HEK293 (cell line): ENCODE results near the gene SH3GLB1.

ENCODE experiments used
- CTCF ChIA-PET: fragments of 350-600 bp; formaldehyde crosslinking; extraction: SDS; loops from one replicate; lab custom pipeline; 2021; ENCODE audit warnings: antibody characterized with exemption; lab: Yijun Ruan, JAX
- POLR2A ChIA-PET: fragments of 300-600 bp; formaldehyde crosslinking; extraction: SDS; loops from one replicate; lab custom pipeline; 2020; ENCODE audit warnings: antibody characterized with exemption, inconsistent platforms; lab: Yijun Ruan, JAX
- H3K27ac ChIP-seq: fragments of 200-500 bp; sonication (Bioruptor generic); 2 replicates; pipeline ENCODE4 v1.5.1; 2014; ENCODE audit warnings: low read depth, low read length, control low read depth, inconsistent platforms; ENCODE audit errors: extremely low read depth
- H3K36me3 ChIP-seq, 2 experiments: fragments of 200-500 bp in 1 of 2; sonication (Bioruptor generic) in 1 of 2; 1 replicate in 1 of 2; 2 replicates in 1 of 2; pipeline ENCODE4 v1.5.1; 2014 to 2017; ENCODE audit warnings: inconsistent platforms in 2 of 2, low read length in 2 of 2; ENCODE audit not compliant: control insufficient read depth in 2 of 2, insufficient read depth in 1 of 2
- H3K4me1 ChIP-seq: fragments of 200-500 bp; sonication (Bioruptor generic); 2 replicates; pipeline ENCODE4 v1.5.1; 2014; ENCODE audit warnings: mild to moderate bottlenecking, low read length, inconsistent platforms; ENCODE audit not compliant: control insufficient read depth, insufficient read depth
- H3K4me3 ChIP-seq: 2 replicates; pipeline ENCODE4 v1.5.1; 2011; ENCODE audit warnings: low read depth, mild to moderate bottlenecking, control low read depth, low read length, moderate library complexity
- H3K9me3 ChIP-seq: fragments of 200-500 bp; sonication (Bioruptor generic); 2 replicates; pipeline ENCODE4 v1.5.1; 2014; ENCODE audit warnings: low read depth, low read length, inconsistent platforms; ENCODE audit not compliant: control insufficient read depth, insufficient read depth
- KLF7 ChIP-seq: fragments of 450-650 bp; formaldehyde crosslinking; IDR thresholded peaks from 2 replicates; pipeline ENCODE4 v1.5.1; 2016; ENCODE audit warnings: missing biosample characterization, missing genetic modification characterization, borderline replicate concordance
- SCRT1 ChIP-seq: fragments of 450-650 bp; formaldehyde crosslinking; IDR thresholded peaks from 2 replicates; pipeline ENCODE4 v1.5.1; 2016; ENCODE audit warnings: missing biosample characterization, missing genetic modification characterization, borderline replicate concordance
- SP7 ChIP-seq: fragments of 450-650 bp; formaldehyde crosslinking; IDR thresholded peaks from 2 replicates; pipeline ENCODE4 v1.5.1; 2016; ENCODE audit warnings: missing biosample characterization, missing genetic modification characterization
- ZNF112 ChIP-seq: fragments of 450-650 bp; formaldehyde crosslinking; IDR thresholded peaks from 2 replicates; pipeline ENCODE4 v1.5.0; 2017; ENCODE audit warnings: missing biosample characterization, missing genetic modification characterization
- ZNF140 ChIP-seq: fragments of 450-650 bp; formaldehyde crosslinking; IDR thresholded peaks from 2 replicates; pipeline ENCODE4 v1.5.1; 2016; ENCODE audit warnings: missing biosample characterization, missing genetic modification characterization
- ZNF350 ChIP-seq: fragments of 450-650 bp; formaldehyde crosslinking; IDR thresholded peaks from 2 replicates; pipeline ENCODE4 v1.5.0; 2017; ENCODE audit warnings: missing biosample characterization, mild to moderate bottlenecking, missing genetic modification characterization
- ZNF394 ChIP-seq: fragments of 450-650 bp; formaldehyde crosslinking; IDR thresholded peaks from 2 replicates; pipeline ENCODE4 v1.5.1; 2016; ENCODE audit warnings: missing biosample characterization, missing genetic modification characterization, mild to moderate bottlenecking, moderate library complexity, borderline replicate concordance
- ZNF843 ChIP-seq: fragments of 450-650 bp; formaldehyde crosslinking; IDR thresholded peaks from 2 replicates; pipeline ENCODE4 v1.5.1; 2016; ENCODE audit warnings: missing biosample characterization, missing genetic modification characterization
- TF ChIP-seq, protein P1 (sequence below): fragments of 450-650 bp; formaldehyde crosslinking; IDR thresholded peaks from 2 replicates; pipeline ENCODE4 v1.5.1; 2016; ENCODE audit warnings: missing biosample characterization, missing genetic modification characterization
- TF ChIP-seq, protein P2 (sequence below): fragments of 450-650 bp; formaldehyde crosslinking; IDR thresholded peaks from 2 replicates; pipeline ENCODE4 v1.5.1; 2016; ENCODE audit warnings: missing biosample characterization, missing genetic modification characterization
- TF ChIP-seq, protein P3 (sequence below): fragments of 450-650 bp; formaldehyde crosslinking; IDR thresholded peaks from 2 replicates; pipeline ENCODE4 v1.5.1; 2016; ENCODE audit warnings: missing biosample characterization, missing genetic modification characterization, borderline replicate concordance
- TF ChIP-seq, protein P4 (sequence below): fragments of 450-650 bp; formaldehyde crosslinking; IDR thresholded peaks from 2 replicates; pipeline ENCODE4 v1.5.1; 2016; ENCODE audit warnings: missing biosample characterization, missing genetic modification characterization
- TF ChIP-seq, protein P5 (sequence below): fragments of 450-650 bp; formaldehyde crosslinking; IDR thresholded peaks from 2 replicates; pipeline ENCODE4 v1.5.1; 2016; ENCODE audit warnings: missing biosample characterization, missing genetic modification characterization

SH3GLB1 gene

DNA sequence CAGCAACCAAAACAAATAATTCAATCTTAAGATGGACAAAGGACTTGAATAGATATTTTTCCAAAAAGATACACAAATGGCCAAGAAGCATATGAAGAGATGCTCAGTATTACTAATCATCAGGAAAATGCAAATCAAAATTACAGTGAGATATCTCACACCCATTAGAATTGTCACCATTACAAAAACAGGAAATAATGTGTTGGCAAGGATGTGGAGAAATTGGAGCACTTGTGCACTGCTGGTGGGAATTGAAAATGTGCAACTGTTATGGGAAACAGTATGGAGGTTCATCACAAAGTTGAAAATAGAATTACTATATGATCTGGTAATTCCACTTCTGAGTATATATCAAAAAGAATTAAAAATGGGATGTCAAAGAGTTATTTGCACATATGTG lies 83.2 kb downstream of the SH3GLB1 start:
- CTCF ChIA-PET: no interaction called here
- H3K36me3 ChIP-seq: no peaks in the 10 kb centered on the region

DNA sequence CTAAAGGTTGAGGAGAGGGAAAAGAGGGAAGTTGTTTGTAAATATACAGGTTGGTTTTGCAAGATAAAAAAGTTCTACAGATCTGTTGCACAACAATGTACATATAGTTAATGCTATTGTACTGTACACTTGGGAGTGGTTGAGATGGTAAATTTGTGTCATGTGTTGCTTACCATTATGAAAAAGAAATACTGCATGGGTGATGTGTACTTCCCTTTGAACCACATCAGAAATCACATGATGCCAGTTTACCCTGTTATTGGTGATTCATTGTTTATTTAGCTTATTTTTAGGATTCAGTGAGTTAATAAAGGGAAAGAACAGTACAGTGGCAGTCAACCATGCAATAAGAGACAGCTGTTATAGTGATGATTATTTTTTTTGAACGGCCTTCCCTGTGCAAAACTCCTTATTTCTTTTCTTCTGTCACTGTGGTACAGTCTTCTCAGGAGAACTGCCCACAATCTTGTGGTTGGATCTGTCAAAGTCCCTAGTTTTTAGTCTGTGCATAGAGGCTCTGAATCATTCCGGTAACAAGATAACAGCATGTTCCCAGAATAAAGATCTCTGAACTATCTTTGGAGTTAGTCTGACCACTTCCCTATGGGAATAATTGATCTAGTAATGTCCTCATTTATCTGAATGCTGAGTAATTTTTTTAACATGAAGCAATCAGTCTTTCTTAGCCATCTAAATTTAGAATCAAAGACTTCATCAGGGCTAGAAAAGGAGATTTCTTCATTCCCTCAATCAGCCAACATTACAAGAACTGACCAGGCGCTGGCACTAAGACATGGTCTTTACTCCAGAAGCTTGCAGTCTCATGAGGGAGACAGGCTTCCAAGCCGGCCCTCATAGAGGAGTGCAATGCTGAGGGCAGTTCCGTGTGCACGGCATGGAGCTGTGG lies 84.2 kb downstream of the SH3GLB1 start:
- Histone ChIP-seq H3K9me3 (no peaks in the 10 kb centered on the region), H3K4me1 (peaks cover 8% of the 10 kb centered on the region), H3K36me3 (no peaks in the 10 kb centered on the region), H3K27ac (no peak overlapping the region), H3K4me3 (no peak overlapping the region)
- CTCF ChIA-PET: interaction anchor here (0.6 to 1.4 kb wide), 2 partner anchors 11 to 40 kb away, joined by 3 read pairs; no protein-coding TSS in a partner anchor
- POLR2A ChIA-PET: no interaction called here
- TF ChIP-seq, protein P1, sequence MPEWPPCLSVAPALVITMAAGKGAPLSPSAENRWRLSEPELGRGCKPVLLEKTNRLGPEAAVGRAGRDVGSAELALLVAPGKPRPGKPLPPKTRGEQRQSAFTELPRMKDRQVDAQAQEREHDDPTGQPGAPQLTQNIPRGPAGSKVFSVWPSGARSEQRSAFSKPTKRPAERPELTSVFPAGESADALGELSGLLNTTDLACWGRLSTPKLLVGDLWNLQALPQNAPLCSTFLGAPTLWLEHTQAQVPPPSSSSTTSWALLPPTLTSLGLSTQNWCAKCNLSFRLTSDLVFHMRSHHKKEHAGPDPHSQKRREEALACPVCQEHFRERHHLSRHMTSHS (tag by site-specific recombination): no peak
- TF ChIP-seq SP7 (tag by site-specific recombination) (0 out of 2 replicates have a peak, but pooled peaks have one; percentile 15), ZNF350 (peak; percentile 54; the same call in 1 of the 2 replicates), ZNF394 (no peak)
- TF ChIP-seq, protein P2, sequence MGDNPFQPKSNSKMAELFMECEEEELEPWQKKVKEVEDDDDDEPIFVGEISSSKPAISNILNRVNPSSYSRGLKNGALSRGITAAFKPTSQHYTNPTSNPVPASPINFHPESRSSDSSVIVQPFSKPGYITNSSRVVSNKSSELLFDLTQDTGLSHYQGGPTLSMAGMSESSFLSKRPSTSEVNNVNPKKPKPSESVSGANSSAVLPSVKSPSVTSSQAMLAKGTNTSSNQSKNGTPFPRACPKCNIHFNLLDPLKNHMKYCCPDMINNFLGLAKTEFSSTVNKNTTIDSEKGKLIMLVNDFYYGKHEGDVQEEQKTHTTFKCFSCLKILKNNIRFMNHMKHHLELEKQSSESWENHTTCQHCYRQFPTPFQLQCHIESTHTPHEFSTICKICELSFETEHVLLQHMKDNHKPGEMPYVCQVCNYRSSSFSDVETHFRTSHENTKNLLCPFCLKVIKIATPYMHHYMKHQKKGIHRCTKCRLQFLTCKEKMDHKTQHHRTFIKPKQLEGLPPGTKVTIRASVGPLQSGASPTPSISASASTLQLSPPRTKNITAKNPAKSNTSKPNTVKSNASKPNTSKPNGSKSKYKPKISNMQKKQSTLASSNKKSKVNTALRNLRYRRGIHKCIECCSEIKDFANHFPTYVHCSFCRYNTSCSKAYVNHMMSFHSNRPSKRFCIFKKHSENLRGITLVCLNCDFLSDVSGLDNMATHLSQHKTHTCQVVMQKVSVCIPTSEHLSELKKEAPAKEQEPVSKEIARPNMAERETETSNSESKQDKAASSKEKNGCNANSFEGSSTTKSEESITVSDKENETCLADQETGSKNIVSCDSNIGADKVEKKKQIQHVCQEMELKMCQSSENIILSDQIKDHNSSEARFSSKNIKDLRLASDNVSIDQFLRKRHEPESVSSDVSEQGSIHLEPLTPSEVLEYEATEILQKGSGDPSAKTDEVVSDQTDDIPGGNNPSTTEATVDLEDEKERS (tag by site-specific recombination): no peak
- TF ChIP-seq, protein P3, sequence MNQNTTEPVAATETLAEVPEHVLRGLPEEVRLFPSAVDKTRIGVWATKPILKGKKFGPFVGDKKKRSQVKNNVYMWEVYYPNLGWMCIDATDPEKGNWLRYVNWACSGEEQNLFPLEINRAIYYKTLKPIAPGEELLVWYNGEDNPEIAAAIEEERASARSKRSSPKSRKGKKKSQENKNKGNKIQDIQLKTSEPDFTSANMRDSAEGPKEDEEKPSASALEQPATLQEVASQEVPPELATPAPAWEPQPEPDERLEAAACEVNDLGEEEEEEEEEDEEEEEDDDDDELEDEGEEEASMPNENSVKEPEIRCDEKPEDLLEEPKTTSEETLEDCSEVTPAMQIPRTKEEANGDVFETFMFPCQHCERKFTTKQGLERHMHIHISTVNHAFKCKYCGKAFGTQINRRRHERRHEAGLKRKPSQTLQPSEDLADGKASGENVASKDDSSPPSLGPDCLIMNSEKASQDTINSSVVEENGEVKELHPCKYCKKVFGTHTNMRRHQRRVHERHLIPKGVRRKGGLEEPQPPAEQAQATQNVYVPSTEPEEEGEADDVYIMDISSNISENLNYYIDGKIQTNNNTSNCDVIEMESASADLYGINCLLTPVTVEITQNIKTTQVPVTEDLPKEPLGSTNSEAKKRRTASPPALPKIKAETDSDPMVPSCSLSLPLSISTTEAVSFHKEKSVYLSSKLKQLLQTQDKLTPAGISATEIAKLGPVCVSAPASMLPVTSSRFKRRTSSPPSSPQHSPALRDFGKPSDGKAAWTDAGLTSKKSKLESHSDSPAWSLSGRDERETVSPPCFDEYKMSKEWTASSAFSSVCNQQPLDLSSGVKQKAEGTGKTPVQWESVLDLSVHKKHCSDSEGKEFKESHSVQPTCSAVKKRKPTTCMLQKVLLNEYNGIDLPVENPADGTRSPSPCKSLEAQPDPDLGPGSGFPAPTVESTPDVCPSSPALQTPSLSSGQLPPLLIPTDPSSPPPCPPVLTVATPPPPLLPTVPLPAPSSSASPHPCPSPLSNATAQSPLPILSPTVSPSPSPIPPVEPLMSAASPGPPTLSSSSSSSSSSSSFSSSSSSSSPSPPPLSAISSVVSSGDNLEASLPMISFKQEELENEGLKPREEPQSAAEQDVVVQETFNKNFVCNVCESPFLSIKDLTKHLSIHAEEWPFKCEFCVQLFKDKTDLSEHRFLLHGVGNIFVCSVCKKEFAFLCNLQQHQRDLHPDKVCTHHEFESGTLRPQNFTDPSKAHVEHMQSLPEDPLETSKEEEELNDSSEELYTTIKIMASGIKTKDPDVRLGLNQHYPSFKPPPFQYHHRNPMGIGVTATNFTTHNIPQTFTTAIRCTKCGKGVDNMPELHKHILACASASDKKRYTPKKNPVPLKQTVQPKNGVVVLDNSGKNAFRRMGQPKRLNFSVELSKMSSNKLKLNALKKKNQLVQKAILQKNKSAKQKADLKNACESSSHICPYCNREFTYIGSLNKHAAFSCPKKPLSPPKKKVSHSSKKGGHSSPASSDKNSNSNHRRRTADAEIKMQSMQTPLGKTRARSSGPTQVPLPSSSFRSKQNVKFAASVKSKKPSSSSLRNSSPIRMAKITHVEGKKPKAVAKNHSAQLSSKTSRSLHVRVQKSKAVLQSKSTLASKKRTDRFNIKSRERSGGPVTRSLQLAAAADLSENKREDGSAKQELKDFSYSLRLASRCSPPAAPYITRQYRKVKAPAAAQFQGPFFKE: no peak

More for the DNA sequence above, 83.2 kb downstream of the SH3GLB1 start:
- H3K4me1 ChIP-seq: 0 out of 2 replicates have a peak, but pooled peaks cover 2% of the 10 kb centered on the region
- H3K9me3 ChIP-seq: no peaks in the 10 kb centered on the region
- H3K4me3 ChIP-seq: no peak overlapping the region
- POLR2A ChIA-PET: no interaction called here
- TF ChIP-seq, protein P4, sequence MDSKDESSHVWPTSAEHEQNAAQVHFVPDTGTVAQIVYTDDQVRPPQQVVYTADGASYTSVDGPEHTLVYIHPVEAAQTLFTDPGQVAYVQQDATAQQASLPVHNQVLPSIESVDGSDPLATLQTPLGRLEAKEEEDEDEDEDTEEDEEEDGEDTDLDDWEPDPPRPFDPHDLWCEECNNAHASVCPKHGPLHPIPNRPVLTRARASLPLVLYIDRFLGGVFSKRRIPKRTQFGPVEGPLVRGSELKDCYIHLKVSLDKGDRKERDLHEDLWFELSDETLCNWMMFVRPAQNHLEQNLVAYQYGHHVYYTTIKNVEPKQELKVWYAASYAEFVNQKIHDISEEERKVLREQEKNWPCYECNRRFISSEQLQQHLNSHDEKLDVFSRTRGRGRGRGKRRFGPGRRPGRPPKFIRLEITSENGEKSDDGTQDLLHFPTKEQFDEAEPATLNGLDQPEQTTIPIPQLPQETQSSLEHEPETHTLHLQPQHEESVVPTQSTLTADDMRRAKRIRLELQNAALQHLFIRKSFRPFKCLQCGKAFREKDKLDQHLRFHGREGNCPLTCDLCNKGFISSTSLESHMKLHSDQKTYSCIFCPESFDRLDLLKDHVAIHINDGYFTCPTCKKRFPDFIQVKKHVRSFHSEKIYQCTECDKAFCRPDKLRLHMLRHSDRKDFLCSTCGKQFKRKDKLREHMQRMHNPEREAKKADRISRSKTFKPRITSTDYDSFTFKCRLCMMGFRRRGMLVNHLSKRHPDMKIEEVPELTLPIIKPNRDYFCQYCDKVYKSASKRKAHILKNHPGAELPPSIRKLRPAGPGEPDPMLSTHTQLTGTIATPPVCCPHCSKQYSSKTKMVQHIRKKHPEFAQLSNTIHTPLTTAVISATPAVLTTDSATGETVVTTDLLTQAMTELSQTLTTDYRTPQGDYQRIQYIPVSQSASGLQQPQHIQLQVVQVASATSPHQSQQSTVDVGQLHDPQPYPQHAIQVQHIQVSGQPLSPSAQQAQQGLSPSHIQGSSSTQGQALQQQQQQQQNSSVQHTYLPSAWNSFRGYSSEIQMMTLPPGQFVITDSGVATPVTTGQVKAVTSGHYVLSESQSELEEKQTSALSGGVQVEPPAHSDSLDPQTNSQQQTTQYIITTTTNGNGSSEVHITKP: no peak
- no peak for TF ChIP-seq ZNF112 (tag by site-specific recombination)
- no peak for TF ChIP-seq SCRT1 (tag by site-specific recombination)
- no peak for TF ChIP-seq KLF7
- no peak for TF ChIP-seq ZNF843
- TF ChIP-seq, protein P5, sequence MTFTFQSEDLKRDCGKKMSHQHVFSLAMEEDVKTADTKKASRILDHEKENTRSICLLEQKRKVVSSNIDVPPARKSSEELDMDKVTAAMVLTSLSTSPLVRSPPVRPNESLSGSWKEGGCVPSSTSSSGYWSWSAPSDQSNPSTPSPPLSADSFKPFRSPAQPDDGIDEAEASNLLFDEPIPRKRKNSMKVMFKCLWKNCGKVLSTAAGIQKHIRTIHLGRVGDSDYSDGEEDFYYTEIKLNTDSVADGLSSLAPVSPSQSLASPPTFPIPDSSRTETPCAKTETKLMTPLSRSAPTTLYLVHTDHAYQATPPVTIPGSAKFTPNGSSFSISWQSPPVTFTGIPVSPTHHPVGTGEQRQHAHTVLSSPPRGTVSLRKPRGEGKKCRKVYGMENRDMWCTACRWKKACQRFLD (tag by site-specific recombination): no peak
- no peak for TF ChIP-seq ZNF140
- H3K27ac ChIP-seq: no peak overlapping the region
